ENCODE results near the gene DNM1L. TPM values are rescaled to one million over a fixed set of nuclear protein-coding genes. Genes with fewer than 3 reads are reported as not detected.

Gene DNM1L
- polyA plus RNA-seq, 3 donors = 78.8 to 129 (median 127) TPM

Other genes with a start within 250 kb of the DNM1L start
- 10 to 100 TPM; 31.3 to 35.0 (median 33.9) TPM for gene YARS2, start 76.6 kb downstream of the DNM1L start, polyA plus RNA-seq (ENCODE audit: insufficient read length in 3 of 3)
- 10 to 100 TPM; 21.0 to 23.4 (median 21.7) TPM for gene PKP2, start 217.5 kb downstream of the DNM1L start, polyA plus RNA-seq (ENCODE audit: insufficient read length in 3 of 3)

Data from renal pelvis (tissue), 3 donors.